HT-29 (cell line): ENCODE results near the gene DBR1. TPM values are rescaled to one million over a fixed set of nuclear protein-coding genes. Genes with fewer than 3 reads are reported as not detected.

Experiments used
- DNase-seq: peaks from one replicate; pipeline ENCODE4 v3.0.0-alpha.2; 2015; ENCODE audit warnings: low spot score
- total RNA-seq: library from RNA; depleted of rRNA; stranded (reverse); fragments of >200 nt; shearing (Covaris generic); gene quantifications from 2 replicates; pipeline ENCODE4 v1.2.3, GENCODE V29; 2014; rRNA removed

DBR1 gene, protein sequence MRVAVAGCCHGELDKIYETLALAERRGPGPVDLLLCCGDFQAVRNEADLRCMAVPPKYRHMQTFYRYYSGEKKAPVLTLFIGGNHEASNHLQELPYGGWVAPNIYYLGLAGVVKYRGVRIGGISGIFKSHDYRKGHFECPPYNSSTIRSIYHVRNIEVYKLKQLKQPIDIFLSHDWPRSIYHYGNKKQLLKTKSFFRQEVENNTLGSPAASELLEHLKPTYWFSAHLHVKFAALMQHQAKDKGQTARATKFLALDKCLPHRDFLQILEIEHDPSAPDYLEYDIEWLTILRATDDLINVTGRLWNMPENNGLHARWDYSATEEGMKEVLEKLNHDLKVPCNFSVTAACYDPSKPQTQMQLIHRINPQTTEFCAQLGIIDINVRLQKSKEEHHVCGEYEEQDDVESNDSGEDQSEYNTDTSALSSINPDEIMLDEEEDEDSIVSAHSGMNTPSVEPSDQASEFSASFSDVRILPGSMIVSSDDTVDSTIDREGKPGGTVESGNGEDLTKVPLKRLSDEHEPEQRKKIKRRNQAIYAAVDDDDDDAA
- 9.1 and 10.9 TPM in 2 replicates for total RNA-seq

DNA sequence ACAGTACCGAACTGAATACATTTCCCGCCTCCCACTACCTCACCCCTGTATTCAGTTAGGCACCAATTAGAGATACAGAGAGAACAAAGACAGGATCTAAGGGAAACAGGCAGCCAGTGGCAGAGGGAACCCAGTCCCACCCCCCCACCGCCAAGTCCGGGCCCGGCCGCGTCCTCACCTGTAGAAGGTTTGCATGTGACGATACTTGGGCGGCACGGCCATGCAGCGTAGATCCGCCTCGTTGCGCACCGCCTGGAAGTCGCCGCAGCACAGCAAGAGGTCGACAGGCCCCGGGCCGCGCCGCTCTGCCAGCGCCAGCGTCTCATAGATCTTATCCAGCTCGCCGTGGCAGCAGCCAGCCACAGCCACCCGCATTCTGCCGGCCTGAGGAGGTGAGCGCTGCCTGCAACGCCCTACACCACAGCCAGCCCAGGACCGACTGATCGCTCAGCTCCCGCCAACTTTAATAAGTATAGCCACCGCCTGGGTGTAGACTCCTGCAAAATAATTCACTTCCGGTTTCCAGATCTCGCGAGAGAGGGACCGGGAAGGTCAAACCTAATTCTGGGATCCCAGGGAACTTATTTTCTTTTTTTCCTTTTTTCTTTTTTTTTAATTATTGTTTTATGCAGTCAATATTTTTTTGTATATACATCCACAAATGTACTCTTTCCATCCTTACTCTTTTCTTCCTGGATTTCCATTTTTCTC is at the start of gene DBR1:
DBR1 (minus strand) TSS at position 501 of the 711 bp plus-strand sequence; CDS start at position 375, 126 bp downstream.
- peak; percentile 90 for DNase-seq

DNA sequence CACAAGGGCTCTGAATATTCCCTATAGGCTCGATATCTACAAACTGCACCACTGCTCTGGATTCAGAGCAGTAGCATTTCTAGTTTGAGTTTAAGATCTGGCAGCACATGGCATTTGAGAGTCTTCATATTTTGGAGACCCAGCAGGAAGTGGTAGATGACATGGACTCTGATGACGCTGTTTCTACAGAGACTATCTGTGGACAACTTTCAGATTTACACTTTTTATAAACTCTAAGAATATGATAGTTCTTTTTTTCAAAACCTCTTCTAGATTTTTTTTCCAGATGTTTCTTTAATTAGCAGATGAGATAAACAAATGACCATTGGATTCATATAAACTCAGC is 48.2 kb upstream of the DBR1 start:
- DNase-seq, result no peak

DNA sequence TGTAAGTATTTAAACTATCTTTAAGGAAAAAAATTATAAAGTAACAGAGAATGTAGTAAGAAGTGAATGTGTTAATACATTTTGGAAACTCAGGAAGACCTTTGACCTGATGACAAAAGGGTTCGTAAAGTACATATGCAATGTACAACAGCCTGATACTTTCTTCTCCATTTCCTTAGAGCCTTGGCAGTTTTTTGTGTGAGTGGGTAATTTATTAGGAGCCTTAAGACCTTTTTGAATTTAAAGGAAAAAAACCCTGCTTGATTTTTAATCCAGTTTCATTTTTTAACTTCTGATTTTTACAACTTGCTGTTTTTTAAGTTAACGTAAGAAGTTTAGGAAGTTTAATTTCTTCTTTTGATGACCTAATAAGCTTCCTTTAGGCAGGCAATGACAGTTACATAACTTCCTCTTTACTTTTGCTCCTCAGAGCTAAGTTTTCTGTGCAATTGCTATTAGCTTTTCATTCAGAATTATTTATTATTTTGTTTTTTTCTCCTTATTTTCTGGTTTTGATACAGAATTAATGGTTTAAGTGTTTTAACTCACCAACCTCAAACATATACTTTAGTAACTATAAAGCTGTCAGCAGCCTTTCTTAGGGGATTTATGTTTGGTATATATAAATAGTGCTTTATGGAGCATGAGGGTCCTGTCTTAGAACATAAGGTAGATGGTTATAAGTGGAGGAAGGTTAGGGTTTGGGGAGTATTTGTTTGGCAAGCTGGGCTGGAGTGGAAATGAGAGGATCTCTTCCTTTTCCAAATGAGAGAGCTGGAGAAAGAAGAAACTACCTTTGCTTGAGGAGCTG is 47.6 kb upstream of the DBR1 start:
- no peak for DNase-seq

DNA sequence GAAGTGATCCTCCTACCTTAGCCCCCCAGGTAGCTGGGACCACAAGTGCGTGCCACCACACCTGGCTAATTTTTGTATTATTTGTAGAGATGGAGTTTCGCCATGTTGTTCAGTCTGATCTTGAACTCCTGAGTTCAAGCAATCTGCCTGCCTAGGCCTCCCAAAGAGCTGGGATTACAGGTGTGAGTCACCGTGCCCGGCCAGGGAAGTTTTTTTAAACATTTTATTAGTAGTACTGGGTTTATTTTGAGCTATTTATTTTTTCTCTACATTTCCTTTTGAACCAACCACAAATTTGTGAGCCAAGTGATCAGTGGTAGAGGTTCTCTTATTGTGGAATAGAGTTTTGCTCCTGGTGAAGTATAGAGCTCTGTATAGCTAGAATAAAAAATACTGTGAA is 46.1 kb upstream of the DBR1 start:
- no peak for DNase-seq

DNA sequence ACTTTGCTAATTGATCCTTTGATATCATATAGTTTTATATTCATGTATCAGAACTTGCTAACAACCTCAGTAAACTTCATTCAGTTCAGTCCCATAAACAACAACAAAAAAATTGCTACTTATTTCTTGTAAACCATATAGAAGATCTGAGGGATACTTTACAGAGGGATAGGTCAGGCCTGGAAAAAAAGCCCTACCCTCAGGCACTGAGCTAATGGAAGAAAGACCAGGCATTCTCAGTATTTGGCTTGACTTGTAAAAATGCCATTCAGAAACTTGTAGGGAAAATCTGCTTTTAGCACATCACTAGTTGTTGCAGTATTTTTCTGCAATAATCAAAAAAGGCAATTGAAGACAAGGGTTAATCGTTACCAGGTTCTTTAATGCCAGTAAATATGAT is 45.5 kb upstream of the DBR1 start:
- no peak for DNase-seq

DNA sequence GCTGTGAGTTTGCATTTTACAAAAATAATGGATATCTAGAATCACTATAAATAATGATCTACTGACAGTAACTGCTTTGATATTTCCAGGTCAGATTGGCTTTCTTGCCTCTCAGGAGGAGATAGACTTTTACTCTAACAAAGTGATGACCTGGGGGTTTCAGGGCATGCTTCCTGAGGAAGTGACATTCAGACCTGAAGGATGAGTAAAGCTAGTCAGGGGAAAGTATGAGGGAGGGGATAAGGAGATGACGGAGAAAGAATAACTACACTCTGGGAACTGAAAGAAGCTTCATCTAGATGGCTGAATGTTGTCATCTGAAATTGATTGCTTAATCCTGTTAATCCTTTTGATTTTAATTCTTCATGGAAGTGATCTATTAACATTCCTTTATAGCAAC is 44.5 kb upstream of the DBR1 start:
- DNase-seq, result no peak

DNA sequence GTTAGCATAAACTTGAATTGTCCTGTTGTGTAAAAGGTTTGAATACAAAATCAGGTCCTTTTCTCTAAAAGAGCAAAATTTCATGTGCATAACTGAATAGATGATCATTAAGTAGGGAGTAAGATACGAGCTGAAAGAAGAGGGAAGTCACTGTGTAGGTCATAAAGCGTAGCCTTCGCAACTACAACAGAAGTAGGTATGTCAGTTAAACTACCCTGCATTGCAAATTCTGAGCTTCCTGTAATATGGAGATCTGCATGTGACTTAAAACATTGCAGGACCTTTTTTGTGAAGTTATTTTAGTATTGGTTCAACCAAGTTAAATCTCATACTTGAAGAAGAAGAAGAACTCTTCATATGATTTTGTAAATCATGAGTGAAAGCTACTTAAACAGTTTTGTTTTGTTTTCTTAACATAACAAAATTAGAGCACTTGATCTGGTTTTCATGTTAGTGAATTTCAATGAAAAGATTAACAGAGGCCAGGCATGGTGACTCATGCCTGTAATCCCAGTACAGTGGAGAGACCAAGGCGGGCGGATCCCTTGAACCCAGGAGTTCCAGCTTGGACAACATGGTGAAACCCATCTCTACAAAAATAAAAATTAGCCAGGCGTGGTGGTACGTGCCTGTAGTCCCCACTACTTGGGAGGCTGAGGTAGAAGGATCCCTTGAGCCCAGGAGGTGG is 38.8 kb upstream of the DBR1 start:
- no peak for DNase-seq

DNA sequence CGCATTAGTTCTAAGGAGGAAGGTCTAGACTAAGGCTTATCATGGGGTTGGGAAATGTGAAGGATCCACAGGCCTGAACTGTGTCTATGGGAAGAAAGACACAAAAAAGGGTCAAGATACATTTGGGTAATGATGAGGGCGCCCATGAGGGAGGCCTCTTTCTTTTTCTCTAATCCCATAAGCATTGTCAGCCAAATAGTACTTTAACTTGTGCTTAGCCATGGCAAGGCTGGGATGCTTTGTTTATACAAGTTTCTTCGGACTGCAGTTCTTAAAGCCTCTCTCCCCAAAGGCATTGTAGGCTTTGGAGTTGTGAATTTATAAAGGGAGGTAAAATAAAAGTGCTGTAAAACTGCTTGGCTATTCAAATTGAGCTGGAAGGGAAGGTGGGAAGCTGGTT is 35.8 kb upstream of the DBR1 start:
- no peak for DNase-seq

DNA sequence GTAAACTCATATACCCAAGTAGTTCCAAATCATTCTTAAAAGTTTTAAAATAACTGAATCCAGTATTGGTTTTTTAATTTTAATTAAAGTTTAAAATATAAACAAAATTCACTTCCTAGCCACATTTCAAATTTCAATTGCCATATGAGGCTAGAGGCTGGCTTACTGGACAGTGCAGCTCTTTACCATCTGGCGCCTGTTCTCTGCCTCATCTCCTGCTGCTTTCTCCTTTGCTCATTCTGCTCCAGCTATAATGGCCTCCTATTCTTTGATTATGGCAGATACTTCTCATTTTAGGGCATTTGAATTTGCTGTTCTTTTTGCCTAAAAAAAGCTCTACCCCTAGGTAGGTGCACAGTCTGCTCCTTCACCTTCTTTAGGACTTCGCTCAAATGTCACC is 31.5 kb upstream of the DBR1 start:
- no peak for DNase-seq

DNA sequence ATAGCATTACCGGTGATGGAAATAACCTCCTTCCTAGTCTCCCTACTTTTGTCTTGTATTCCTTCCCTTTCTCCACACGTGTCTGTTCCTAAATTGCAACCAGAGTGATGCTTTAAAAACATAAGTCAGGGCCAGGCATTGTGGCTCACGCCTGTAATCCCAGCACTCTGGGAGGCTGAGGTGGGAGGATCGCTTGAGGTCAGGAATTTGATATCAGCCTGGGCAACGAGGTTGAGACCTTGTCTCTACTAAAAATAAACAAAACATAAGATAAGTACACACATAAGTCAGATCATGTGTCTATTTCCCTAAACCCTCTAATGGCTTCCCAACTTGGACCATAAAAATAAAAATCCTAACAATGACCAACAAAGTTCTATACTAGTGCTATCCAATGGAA is 30.8 kb upstream of the DBR1 start:
- no peak for DNase-seq

DNA sequence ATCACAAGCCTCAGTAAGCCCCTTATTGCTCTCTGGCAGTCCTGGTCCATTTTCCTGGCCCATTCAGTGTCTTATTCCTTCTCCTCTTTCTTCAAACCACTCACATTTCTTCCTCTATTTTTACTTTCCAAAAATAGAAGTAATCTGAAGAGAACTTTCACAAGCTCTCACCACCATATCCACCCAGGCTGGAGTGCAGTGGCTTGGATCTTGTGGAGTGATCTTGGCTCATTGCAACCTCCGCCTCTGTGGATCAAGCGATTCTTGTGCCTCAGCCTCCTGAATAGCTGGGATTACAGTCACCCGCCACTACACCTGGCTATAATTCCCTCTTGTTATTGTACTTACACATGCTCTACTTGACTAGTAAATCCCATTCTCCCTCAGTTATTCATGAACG is 29.2 kb upstream of the DBR1 start:
- DNase-seq, result no peak

DNA sequence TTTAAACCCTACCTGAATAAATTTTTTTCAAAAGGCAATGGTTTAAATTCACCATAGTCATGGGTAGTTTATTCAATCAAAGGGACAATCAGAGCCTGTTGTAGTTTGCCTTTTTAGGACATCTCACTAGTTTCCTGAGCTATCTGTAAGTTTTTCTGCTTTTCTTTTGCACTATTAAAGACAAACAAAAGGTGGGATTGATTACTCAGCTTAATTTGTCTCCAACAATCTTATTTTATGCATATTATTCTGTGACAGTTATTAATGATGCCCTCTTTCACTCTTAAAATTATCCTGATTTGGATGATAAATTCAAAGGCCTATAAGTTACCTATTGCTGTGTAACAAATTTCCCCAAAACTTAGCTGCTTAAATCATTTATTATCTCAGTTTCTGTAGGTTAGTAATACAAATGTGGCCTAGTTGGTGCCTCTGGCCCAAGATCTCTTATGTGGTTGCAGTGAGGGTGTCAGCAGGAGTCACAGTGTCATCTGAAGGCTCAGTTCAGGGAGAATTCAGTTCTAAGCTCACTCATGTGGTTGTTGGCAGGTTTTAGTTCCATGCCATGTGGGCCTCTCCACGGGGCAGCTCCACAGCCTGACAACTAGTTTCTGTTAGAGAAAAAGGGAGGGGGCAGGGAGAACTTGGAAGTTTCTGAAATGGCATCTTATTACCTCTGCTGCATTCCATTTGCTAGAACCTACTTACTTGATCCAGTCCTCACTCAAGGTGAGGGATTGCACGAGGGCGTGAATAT is 28.4 kb upstream of the DBR1 start:
- DNase-seq, result no peak

DNA sequence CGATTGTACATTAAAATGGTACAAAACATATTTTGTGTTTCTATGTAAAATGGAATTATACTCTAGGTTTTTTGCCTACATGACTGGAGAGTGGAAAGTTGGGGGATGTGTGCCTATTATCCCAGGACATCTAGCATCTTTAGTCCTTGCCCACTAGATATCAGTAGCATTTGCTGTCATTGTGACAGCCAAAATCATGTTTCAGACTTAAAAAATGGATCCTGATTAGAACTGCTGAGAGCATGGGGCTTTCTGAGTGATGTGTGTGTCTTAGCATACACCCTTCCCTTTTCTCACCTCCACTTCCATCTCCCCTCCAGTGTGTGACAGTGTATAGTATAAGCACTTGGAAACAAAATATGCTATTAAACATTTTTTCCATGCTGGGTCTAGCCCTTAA is 25.7 kb upstream of the DBR1 start:
- no peak for DNase-seq

DNA sequence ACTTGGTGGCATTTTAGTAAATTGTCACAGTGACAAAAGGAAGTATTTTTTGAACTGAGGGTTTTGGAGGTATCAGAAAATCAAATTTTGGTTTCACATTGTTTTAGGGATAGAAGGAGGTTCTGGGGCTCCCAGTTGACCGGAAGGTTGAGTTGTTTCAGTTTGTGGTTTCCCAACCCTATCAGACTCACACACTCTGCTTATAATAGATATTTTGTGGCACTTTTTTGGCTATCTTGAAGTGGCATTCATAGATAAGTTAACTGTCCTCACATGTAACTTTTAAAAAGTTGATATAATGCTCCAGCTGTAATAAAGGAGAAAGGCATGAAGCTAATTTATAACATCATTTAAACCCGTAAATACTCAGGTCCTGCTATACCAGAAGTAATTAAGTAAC is 25.1 kb upstream of the DBR1 start:
- no peak for DNase-seq

DNA sequence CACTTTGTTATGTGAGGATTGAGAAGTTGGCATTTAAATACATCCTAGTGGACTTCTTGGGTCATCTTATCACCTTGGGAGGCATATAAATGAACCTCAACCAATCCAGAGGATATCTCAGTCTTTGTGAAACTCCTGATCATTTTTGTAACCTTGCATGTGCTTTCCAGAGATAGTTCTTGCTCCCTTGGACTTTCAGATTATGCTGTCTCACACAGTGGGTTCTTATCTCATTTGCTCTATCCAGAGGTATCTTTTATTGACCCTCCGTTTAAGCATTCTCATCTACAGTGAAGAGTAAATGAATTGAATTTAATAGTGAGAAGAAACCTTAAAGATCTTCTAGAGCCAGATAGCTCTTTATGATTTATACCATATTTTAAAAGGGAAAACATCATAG is 22.8 kb upstream of the DBR1 start:
- no peak for DNase-seq

DNA sequence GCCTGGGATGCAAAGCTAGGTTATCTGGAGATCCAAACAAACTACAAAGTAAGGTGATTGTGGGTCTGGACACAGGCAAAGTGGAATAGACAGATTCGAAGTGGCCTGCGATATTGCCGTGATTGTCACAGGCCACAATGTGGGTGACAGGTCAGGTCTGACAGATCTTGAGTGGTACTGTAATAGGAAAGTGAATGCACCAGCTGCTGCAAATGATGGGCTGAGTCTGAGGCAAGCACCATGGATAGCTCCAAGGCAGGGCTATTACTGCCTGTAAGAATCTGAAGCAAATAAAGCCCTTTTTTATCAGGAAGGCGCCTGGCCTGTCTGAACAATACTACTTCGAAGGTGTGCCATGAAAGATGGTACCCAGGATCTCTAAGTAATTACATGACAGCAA is 22.3 kb upstream of the DBR1 start:
- DNase-seq, result no peak

DNA sequence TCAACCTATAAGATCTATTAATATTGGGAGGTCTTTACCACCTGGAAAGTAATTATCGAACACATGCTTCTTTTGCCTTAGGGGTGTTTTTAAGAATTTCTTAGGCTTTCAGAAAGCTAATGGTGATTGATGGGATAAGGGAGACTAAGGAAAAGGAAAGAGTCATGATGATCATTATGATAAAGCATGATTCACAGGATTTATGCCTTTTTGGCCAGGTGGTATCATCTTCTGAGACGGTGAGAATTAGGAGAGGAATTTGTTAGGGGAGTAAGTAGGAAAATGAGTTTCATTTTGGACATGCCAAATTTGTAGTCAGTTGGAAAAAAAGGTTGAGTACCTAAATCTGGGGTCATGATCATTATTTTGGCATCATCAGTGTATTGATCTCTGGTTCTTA is 21.3 kb upstream of the DBR1 start:
- DNase-seq, result no peak

DNA sequence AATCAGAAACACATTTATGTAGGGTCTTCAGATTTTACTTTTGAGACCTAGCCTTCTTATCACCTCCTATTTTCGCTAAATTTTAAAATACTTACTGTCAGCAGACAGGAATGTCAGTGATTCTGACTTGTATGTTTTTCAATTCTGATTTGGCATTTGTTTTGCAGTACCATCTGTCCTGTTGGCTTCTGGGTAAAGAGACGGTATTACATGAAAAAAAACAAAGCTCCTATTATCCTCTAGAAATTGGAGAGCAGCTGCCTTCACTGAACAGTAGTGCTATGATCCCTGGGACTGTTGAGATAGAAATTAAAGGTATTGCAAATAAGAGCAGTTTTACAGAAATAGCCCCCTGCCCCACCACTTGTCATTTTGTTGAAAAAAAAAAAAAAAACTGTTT is 20.8 kb upstream of the DBR1 start:
- no peak for DNase-seq

DNA sequence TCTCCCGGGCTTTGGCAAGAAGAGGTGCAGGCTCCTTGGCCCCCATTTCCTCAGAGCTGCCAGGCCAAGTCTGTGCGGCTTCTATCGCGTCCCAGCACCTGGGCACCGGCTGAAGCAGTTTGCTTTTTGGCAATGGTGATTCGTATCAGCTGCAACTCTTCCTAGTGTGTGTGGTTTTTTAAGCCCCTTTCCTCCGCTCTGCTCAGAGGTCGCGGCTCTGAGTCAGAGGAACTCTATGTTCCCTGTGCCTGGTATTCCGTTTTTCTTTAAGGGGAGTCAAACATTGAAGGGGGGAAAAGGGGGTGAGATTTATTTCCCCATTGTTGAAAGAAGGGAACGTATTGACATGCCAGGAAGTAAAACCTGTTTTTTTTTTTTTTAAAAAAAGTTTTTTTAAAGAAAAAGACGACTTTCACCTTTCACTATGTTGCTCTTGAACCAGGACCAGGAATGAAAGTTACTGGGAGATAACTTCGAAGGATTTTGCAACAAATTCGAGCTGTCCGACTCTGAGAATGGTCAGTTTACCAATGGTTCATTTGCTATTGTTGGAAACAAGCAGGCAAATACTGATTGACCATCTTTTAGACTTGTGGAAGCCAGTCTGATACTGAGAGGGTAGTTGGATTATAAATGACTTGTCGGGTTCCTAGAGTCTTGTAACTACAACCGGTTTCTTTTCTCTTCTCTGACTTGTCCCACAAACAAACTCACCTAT is 13.5 kb upstream of the DBR1 start:
- DNase-seq, result peak; percentile 22
